Panc1 (cell line): ENCODE results near the gene NKAIN2.

Experiments used
- CTCF ChIP-seq: fragments of 450-650 bp; IDR thresholded peaks from 2 replicates; pipeline ENCODE4 v1.5.1; 2017; ENCODE audit warnings: mild to moderate bottlenecking
- POLR2AphosphoS5 ChIP-seq: IDR thresholded peaks from 2 replicates; pipeline ENCODE4 v1.6.1; 2012; ENCODE audit warnings: mild to moderate bottlenecking, low read depth, low read length, moderate library complexity
- REST ChIP-seq, 2 experiments: IDR thresholded peaks; 2 replicates each; pipeline ENCODE4 v1.6.1; 2011 to 2012; ENCODE audit warnings: low read depth in 2 of 2, control low read depth in 1 of 2, low read length in 1 of 2, mild to moderate bottlenecking in 1 of 2, moderate library complexity in 1 of 2; ENCODE audit not compliant: insufficient read depth in 1 of 2
- SIN3A ChIP-seq: IDR thresholded peaks from 2 replicates; pipeline ENCODE4 v1.6.1; 2012; ENCODE audit warnings: low read depth, mild to moderate bottlenecking, low read length, moderate library complexity, borderline replicate concordance; ENCODE audit not compliant: insufficient read depth

- TF ChIP-seq CTCF (no peak), POLR2AphosphoS5 (no peak), SIN3A (no peak), REST (IDR thresholded peaks at IDR 0.05; ENCODE audit: insufficient read depth in 1 of 2, low read depth in 2 of 2, low read length in 1 of 2) (no peak)
Measured at GRCh38 chr6:124200661-124201060, 397.0 kb downstream of the NKAIN2 start.
